CD4-positive, alpha-beta T cell treated with Interferon gamma for 1 hour (primary cell): ENCODE data around the gene SNAI1.
A peak's percentile ranks its signal among the peaks of the same experiment; 100 is the strongest.
"Not testable (repeated sequence)": the region's sequence is repeated elsewhere in the genome, so short reads cannot be mapped to it uniquely, and the experiment has no call there.

Experiments
- DNase-seq: peaks from one replicate; pipeline ENCODE4 v3.0.0-alpha.2; 2020

SNAI1 gene

GRCh38 chr20:49964964-49965780 lies 17.6 kb upstream of the SNAI1 start:
- DNase-seq: no peak

GRCh38 chr20:49965781-49966305 lies 16.9 kb upstream of the SNAI1 start:
- DNase-seq: no peak

GRCh38 chr20:49966861-49967260 lies 15.9 kb upstream of the SNAI1 start:
- DNase-seq: no peak

- no peak for DNase-seq
Measured at GRCh38 chr20:49969234-49969633, 13.5 kb upstream of the SNAI1 start.

GRCh38 chr20:49969946-49970345 lies 12.8 kb upstream of the SNAI1 start:
- no peak for DNase-seq

- no peak for DNase-seq
Measured at GRCh38 chr20:49970498-49970897, 12.3 kb upstream of the SNAI1 start.

GRCh38 chr20:49973981-49974380 lies 8.8 kb upstream of the SNAI1 start:
- DNase-seq: no peak

- no peak for DNase-seq
Measured at GRCh38 chr20:49976542-49976941, 6.2 kb upstream of the SNAI1 start.

GRCh38 chr20:49977740-49978139 lies 5.0 kb upstream of the SNAI1 start:
- DNase-seq: not testable (repeated sequence)

GRCh38 chr20:49978685-49979029 lies 4.1 kb upstream of the SNAI1 start:
- no peak for DNase-seq

GRCh38 chr20:49979030-49979832 lies 3.5 kb upstream of the SNAI1 start:
- DNase-seq: peak; percentile 56

- DNase-seq: no peak
Measured at GRCh38 chr20:49980140-49981008, 2.4 kb upstream of the SNAI1 start.

- no peak for DNase-seq
Measured at GRCh38 chr20:49981218-49982071, 1.3 kb upstream of the SNAI1 start.

- DNase-seq: no peak
Measured at GRCh38 chr20:49982072-49982345, 771 bp upstream of the SNAI1 start.

GRCh38 chr20:49983123-49983847 lies 505 bp downstream of the SNAI1 start:
- DNase-seq: no peak

- DNase-seq: no peak
Measured at GRCh38 chr20:49983848-49984408, 1.1 kb downstream of the SNAI1 start.

- DNase-seq: no peak
Measured at GRCh38 chr20:49984426-49985153, 1.8 kb downstream of the SNAI1 start.

- no peak for DNase-seq
Measured at GRCh38 chr20:49985157-49985556, 2.4 kb downstream of the SNAI1 start.

- DNase-seq: no peak
Measured at GRCh38 chr20:49985617-49986016, 2.8 kb downstream of the SNAI1 start.

GRCh38 chr20:49986049-49986448 lies 3.3 kb downstream of the SNAI1 start:
- DNase-seq: no peak
